Esophagus squamous epithelium (tissue), 5 donors: Measurements from ENCODE around the gene BACH2. TPM values are rescaled to one million over a fixed set of nuclear protein-coding genes. Genes with fewer than 3 reads are reported as not detected.

Experiments used
- DNase-seq: peaks from one replicate; lab custom pipeline; 2025; lab: John Stamatoyannopoulos, UW
- H3K27ac ChIP-seq, 4 donors: fragments of 200-600 bp; sonication (generic); one replicate each; pipeline ENCODE4 v1.5.1; 2016 to 2019; ENCODE audit warnings: mild to moderate bottlenecking in 1 of 4
- H3K27me3 ChIP-seq, 4 donors: fragments of 200-600 bp; sonication (generic); 1 replicate in 3 of 4; 2 replicates in 1 of 4; pipeline versions ENCODE4 v1.5.1 to v1.6.0; 2017 to 2021; ENCODE audit warnings: antibody characterized with exemption in 1 of 4
- H3K36me3 ChIP-seq, 3 donors: fragments of 200-600 bp; sonication (generic); one replicate each; pipeline ENCODE4 v1.5.1; 2016 to 2019
- H3K4me1 ChIP-seq, 3 donors: fragments of 200-600 bp; sonication (generic); one replicate each; pipeline ENCODE4 v1.5.1; 2017 to 2019
- H3K4me3 ChIP-seq, 4 donors: fragments of 200-600 bp; sonication (generic); 1 replicate in 3 of 4; 2 replicates in 1 of 4; pipeline ENCODE4 v1.5.1; 2016 to 2019; ENCODE audit warnings: mild to moderate bottlenecking in 2 of 4, moderate library complexity in 1 of 4
- H3K9me3 ChIP-seq, 3 donors: fragments of 200-600 bp; sonication (generic); one replicate each; pipeline ENCODE4 v1.5.1; 2016 to 2019
- POLR2A ChIP-seq, 4 donors: fragments of 450-650 bp; IDR thresholded peaks; one replicate each; pipeline ENCODE4 v1.6.1; 2017; ENCODE audit warnings: antibody characterized with exemption in 4 of 4, mild to moderate bottlenecking in 4 of 4, moderate library complexity in 3 of 4
- WGBS, 2 donors: methylation state at CpG; one replicate each; pipeline ENCODE4 v1.1.5; 2018; 5-methylcytosine and 5-hydroxymethylcytosine counted together
- intact Hi-C: fragments of 100-400 bp; cut with DNase I; formaldehyde crosslinking; loops from one replicate; pipeline ENCODE4 v1.15.0; 2022
- total RNA-seq, 4 donors: library from RNA; depleted of rRNA; stranded (reverse); fragments of >200 nt; gene quantifications; one replicate each; pipeline ENCODE4 v1.1.0, GENCODE V29; 2016
- TF ChIP-seq, protein P1 (sequence below), 6 experiments: fragments of 450-650 bp in 4 of 6; fragments of 200-600 bp in 2 of 6; sonication (generic) in 2 of 6; IDR thresholded peaks; one replicate each; pipeline ENCODE4 v1.5.1; 2016 to 2019; ENCODE audit warnings: antibody characterized with exemption in 6 of 6, mild to moderate bottlenecking in 4 of 6, moderate library complexity in 4 of 6
- donor health status: DM: yes; HTN: yes; CAD: no.

Gene BACH2
- total RNA-seq, 4 donors from 2014 or later, result 0.22 to 6.1 (median 0.66) TPM

DNA sequence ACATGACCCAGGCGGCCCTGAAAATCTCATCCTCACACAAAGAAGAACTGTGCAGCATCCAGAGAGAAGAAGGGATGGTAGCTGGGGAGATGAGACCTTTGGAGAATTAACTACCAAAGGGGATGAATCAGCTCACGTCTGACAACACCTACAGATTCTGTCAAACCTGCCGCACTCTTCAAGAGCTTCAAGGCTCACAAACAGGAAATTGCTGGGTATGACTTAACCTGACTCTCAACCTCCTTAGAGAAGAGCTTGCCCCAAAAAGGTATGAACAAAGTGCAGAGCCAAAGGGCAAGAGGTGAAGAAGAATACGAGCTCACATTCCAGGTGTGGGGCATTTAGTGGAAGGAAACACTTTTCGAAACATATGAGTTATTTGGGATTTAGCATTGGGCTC lies 139.8 kb downstream of the BACH2 start:
- intact Hi-C loops, result no loop called here
- H3K4me1 ChIP-seq, result peaks cover 0 to 4% (median 4%) of the 10 kb centered on the region in 3 donors
- no peak overlapping the region for H3K27ac ChIP-seq
- H3K27me3 ChIP-seq, result no peaks in the 10 kb centered on the region
- H3K36me3 ChIP-seq, result no peaks in the 10 kb centered on the region
- whole genome bisulfite sequencing, 2 donors, result 48% methylated on average over 5 of the region's 5 CpGs
- H3K9me3 ChIP-seq, result no peaks in the 10 kb centered on the region
- TF ChIP-seq, protein P1, sequence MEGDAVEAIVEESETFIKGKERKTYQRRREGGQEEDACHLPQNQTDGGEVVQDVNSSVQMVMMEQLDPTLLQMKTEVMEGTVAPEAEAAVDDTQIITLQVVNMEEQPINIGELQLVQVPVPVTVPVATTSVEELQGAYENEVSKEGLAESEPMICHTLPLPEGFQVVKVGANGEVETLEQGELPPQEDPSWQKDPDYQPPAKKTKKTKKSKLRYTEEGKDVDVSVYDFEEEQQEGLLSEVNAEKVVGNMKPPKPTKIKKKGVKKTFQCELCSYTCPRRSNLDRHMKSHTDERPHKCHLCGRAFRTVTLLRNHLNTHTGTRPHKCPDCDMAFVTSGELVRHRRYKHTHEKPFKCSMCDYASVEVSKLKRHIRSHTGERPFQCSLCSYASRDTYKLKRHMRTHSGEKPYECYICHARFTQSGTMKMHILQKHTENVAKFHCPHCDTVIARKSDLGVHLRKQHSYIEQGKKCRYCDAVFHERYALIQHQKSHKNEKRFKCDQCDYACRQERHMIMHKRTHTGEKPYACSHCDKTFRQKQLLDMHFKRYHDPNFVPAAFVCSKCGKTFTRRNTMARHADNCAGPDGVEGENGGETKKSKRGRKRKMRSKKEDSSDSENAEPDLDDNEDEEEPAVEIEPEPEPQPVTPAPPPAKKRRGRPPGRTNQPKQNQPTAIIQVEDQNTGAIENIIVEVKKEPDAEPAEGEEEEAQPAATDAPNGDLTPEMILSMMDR (IDR thresholded peaks at IDR 0.05), result no peak
- no peak for TF ChIP-seq POLR2A (IDR thresholded peaks at IDR 0.05)
- no peak for DNase-seq
- H3K4me3 ChIP-seq, result no peak overlapping the region

DNA sequence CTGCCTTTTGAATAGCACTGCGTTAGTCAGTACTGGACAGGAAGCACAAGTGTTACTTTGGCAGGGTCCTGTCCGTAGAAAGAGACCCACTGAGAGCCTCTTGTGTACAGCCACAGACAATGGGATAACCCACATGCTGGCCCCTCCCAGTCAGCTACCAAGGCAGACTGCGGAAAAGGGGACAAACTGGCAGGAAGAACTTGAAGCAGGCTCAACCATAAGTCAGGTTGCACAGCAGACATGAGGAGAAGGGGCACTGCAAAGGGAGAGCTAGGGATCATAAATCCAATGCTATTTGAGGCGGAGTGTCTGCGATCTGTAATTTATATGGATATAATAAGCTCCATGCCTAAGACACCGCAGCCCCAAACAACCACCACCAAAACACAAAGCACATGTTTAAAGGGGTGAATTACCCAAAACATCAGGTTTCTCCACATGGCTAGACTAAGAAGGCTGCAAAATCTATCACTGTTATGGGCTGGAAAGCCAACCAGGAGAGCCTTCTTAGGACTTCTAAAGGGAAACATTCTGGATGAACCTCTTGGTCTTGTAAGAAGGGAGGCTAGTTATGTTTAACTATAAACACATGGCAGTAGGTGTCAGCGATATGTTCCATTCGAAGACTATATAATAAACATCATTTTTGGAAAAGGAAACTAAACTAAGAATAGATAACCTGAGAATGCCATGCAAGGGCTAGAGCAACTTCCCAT lies 141.7 kb downstream of the BACH2 start:
- no peak for DNase-seq
- 67 to 83% methylated on average over 7 to 8 of the region's 8 CpGs for WGBS, 2 donors
- H3K4me1 ChIP-seq, result peaks cover 0 to 5% (median 0%) of the 10 kb centered on the region in 3 donors
- H3K27me3 ChIP-seq, result no peaks in the 10 kb centered on the region
- no peaks in the 10 kb centered on the region for H3K9me3 ChIP-seq
- no peak overlapping the region for H3K4me3 ChIP-seq
- no peak overlapping the region for H3K27ac ChIP-seq
- H3K36me3 ChIP-seq, result no peaks in the 10 kb centered on the region
- intact Hi-C loops, result no loop called here
- no peak for TF ChIP-seq POLR2A (IDR thresholded peaks at IDR 0.05)
- TF ChIP-seq, protein P1 (IDR thresholded peaks at IDR 0.05), result no peak

DNA sequence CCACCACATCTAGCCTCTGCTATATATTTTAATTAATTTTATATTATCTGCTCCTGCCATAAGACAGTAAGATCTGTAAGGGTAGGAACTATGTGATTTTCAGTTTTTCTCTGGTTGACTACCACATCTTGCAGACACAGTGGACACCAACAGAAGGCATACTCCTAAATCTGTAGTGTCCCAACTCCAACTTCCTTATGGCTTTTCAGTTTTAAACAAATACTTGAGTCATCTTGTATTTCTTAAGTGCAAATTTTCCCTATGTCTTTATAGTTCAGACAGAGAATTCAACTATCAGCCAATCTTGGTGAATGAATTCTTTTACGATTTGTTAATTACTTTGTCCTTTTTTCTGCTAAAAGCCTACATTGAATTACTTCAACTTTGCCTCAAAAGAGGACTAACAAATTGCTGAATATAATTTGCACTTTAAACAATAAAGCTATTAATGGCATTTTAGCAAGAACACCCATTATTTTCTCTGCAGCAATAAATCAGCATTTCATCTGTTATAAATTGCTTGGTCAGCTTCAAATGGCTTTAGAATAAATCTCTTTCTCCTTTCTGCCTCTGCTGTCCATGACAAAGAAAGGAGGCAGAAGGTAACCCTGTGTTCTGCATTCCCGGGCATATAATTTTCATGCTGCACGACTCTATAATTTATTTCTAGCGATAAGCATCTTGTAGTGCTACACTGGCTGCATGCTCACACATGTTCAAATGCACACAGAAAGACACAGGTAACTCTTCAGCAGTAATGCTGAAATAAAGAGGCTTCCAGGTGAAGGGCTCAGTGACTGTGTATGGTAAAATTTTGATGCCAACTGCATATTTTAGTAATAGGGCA lies 144.8 kb downstream of the BACH2 start:
- no peak for TF ChIP-seq POLR2A (IDR thresholded peaks at IDR 0.05)
- TF ChIP-seq, protein P1 (IDR thresholded peaks at IDR 0.05), result no peak
- no peaks in the 10 kb centered on the region for H3K36me3 ChIP-seq

DNA sequence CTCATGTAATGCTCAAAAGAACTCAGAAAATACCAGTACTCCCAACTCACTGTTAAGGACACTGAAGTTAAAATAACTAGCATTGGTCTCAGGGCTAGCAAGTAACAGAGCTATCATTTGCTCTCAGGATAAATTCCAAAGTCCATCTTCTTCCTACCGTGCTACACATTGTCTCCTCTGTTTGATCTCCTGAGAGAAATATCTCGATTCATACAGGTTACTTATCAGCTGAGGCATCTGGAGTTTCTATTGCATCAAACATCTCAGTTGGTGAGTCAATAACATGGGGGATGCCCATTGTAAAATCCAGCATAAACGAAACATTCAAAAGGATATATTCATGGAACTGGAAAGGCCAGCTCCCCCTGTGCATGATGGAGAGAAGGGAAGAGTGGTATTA lies 147.4 kb downstream of the BACH2 start:
- TF ChIP-seq, protein P1 (IDR thresholded peaks at IDR 0.05), result no peak
- no peak for TF ChIP-seq POLR2A (IDR thresholded peaks at IDR 0.05)
- no peaks in the 10 kb centered on the region for H3K27me3 ChIP-seq
- peaks cover 0 to 9% (median 0%) of the 10 kb centered on the region in 3 donors for H3K4me1 ChIP-seq
- WGBS, 2 donors, result 63 to 77% methylated on average over 3 of the region's 3 CpGs
- no peak for DNase-seq
- no peaks in the 10 kb centered on the region for H3K36me3 ChIP-seq
- H3K27ac ChIP-seq, result no peak overlapping the region
- no peaks in the 10 kb centered on the region for H3K9me3 ChIP-seq
- intact Hi-C loops, result no loop called here
- no peak overlapping the region for H3K4me3 ChIP-seq

More for the DNA sequence above, 144.8 kb downstream of the BACH2 start:
- Histone ChIP-seq H3K4me1 (peaks cover 0 to 5% (median 0%) of the 10 kb centered on the region in 3 donors), H3K9me3 (no peaks in the 10 kb centered on the region), H3K4me3 (no peak overlapping the region), H3K27ac (no peak overlapping the region), H3K27me3 (no peaks in the 10 kb centered on the region)
- 41 to 54% methylated on average over 4 of the region's 4 CpGs for WGBS, 2 donors
- DNase-seq, result no peak
- intact Hi-C loops, result no loop called here

DNA sequence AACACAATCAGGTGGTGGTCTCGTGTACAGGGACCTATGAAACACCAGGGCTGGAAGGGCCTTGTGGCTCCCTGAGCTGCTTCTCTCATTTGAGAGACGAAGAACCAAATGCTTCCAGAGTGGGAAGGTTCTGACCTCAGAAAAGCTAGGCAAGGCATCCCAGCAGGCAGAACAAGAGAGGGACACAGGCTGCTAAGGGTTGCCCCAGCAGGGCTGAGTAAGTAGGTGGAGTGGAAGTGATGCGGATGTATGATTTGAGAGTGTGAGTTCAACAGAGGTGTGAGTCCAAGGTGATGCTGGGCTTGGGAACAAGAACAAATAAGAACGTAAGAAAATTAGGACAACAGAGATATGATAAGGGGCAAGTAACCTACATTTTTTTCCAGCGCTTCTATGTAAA lies 147.8 kb downstream of the BACH2 start:
- H3K36me3 ChIP-seq, result no peaks in the 10 kb centered on the region
- H3K9me3 ChIP-seq, result no peaks in the 10 kb centered on the region
- no peak overlapping the region for H3K27ac ChIP-seq
- no peaks in the 10 kb centered on the region for H3K27me3 ChIP-seq
- 90 to 92% methylated on average over 5 of the region's 5 CpGs for WGBS, 2 donors
- no peak for DNase-seq
- TF ChIP-seq POLR2A (IDR thresholded peaks at IDR 0.05), result no peak
- TF ChIP-seq, protein P1 (IDR thresholded peaks at IDR 0.05), result no peak
- no peak overlapping the region for H3K4me3 ChIP-seq
- peaks cover 0 to 12% (median 0%) of the 10 kb centered on the region in 3 donors for H3K4me1 ChIP-seq
- intact Hi-C loops, result no loop called here
